ENCODE results near the gene SMIM14.
"Not testable (repeated sequence)": the region's sequence is repeated elsewhere in the genome, so short reads cannot be mapped to it uniquely, and the experiment has no call there.

The SMIM14 gene

GRCh38 chr4:39642885-39643552 lies 4.4 kb upstream of the SMIM14 start:
- no peak for DNase-seq (ENCODE audit: low spot score)

- no peak for DNase-seq (ENCODE audit: low spot score)
Observed at GRCh38 chr4:39641451-39641850, 2.8 kb upstream of the SMIM14 start.

- DNase-seq (ENCODE audit: low spot score), result peak; percentile 64
Observed at GRCh38 chr4:39637586-39638353, 895 bp downstream of the SMIM14 start.

- no peak for DNase-seq (ENCODE audit: low spot score)
Observed at GRCh38 chr4:39637221-39637585, 1.5 kb downstream of the SMIM14 start.

- no peak for DNase-seq (ENCODE audit: low spot score)
Observed at GRCh38 chr4:39636531-39637184, 2.0 kb downstream of the SMIM14 start.

- DNase-seq (ENCODE audit: low spot score), result no peak
Observed at GRCh38 chr4:39635023-39635422, 3.6 kb downstream of the SMIM14 start.

- no peak for DNase-seq (ENCODE audit: low spot score)
Observed at GRCh38 chr4:39631700-39632079, 7.0 kb downstream of the SMIM14 start.

GRCh38 chr4:39627413-39627812 lies 11.3 kb downstream of the SMIM14 start:
- no peak for DNase-seq (ENCODE audit: low spot score)

GRCh38 chr4:39626913-39627312 lies 11.8 kb downstream of the SMIM14 start:
- DNase-seq (ENCODE audit: low spot score), result no peak

GRCh38 chr4:39626261-39626660 lies 12.4 kb downstream of the SMIM14 start:
- no peak for DNase-seq (ENCODE audit: low spot score)

GRCh38 chr4:39621582-39621981 lies 17.1 kb downstream of the SMIM14 start:
- DNase-seq (ENCODE audit: low spot score), result peak; percentile 52

GRCh38 chr4:39620551-39621313 lies 17.9 kb downstream of the SMIM14 start:
- DNase-seq (ENCODE audit: low spot score), result no peak

GRCh38 chr4:39617534-39617933 lies 21.1 kb downstream of the SMIM14 start:
- DNase-seq (ENCODE audit: low spot score), result no peak

- DNase-seq (ENCODE audit: low spot score), result no peak
Observed at GRCh38 chr4:39616651-39617050, 22.0 kb downstream of the SMIM14 start.

GRCh38 chr4:39616112-39616511 lies 22.6 kb downstream of the SMIM14 start:
- DNase-seq (ENCODE audit: low spot score), result not testable (repeated sequence)

- DNase-seq (ENCODE audit: low spot score), result peak; percentile 46
Observed at GRCh38 chr4:39614487-39615162, 24.0 kb downstream of the SMIM14 start.

GRCh38 chr4:39613093-39613656 lies 25.5 kb downstream of the SMIM14 start:
- DNase-seq (ENCODE audit: low spot score), result peak; percentile 19

- DNase-seq (ENCODE audit: low spot score), result no peak
Observed at GRCh38 chr4:39609454-39609931, 29.2 kb downstream of the SMIM14 start.

GRCh38 chr4:39608451-39608850 lies 30.2 kb downstream of the SMIM14 start:
- DNase-seq (ENCODE audit: low spot score), result no peak

- DNase-seq (ENCODE audit: low spot score), result no peak
Observed at GRCh38 chr4:39606747-39607146, 31.9 kb downstream of the SMIM14 start.

GRCh38 chr4:39597695-39598381 lies 40.8 kb downstream of the SMIM14 start:
- DNase-seq (ENCODE audit: low spot score), result no peak
